Esophagus mucosa (tissue), 1 donor: ENCODE data around the gene LHFPL6. TPM values are rescaled to one million over a fixed set of nuclear protein-coding genes. Genes with fewer than 3 reads are reported as not detected.
A peak's percentile ranks its signal among the peaks of the same experiment; 100 is the strongest.

Experiments
- ATAC-seq: fragments of 200-7000 bp; cut with Tn5 transposase; one replicate; pipeline ENCODE4 v1.9.1; 2020
- total RNA-seq: library from RNA; stranded (reverse); gene quantifications from one replicate; pipeline ENCODE4 v1.2.4, GENCODE V29; 2023
- donor health status: DM: yes; HTN: yes; CAD: no.

The LHFPL6 gene
- total RNA-seq, 1 donor from 2014 or later, result 3.3 TPM

- no peak for ATAC-seq
These were observed 50.7 kb downstream of the LHFPL6 start for GRCh38 chr13:39552246-39552645.

GRCh38 chr13:39550931-39551330 lies 52.1 kb downstream of the LHFPL6 start:
- no peak for ATAC-seq

- ATAC-seq, result no peak
These were observed 55.9 kb downstream of the LHFPL6 start for GRCh38 chr13:39547108-39547507.

- ATAC-seq, result no peak
These were observed 60.6 kb downstream of the LHFPL6 start for GRCh38 chr13:39542361-39542760.

- ATAC-seq, result no peak
These were observed 61.9 kb downstream of the LHFPL6 start for GRCh38 chr13:39540929-39541605.

GRCh38 chr13:39538816-39539790 lies 63.9 kb downstream of the LHFPL6 start:
- ATAC-seq, result no peak

GRCh38 chr13:39536906-39537305 lies 66.1 kb downstream of the LHFPL6 start:
- ATAC-seq, result peak; percentile 79

GRCh38 chr13:39536274-39536673 lies 66.7 kb downstream of the LHFPL6 start:
- no peak for ATAC-seq

GRCh38 chr13:39533651-39534150 lies 69.3 kb downstream of the LHFPL6 start:
- ATAC-seq, result no peak

GRCh38 chr13:39531646-39532045 lies 71.3 kb downstream of the LHFPL6 start:
- no peak for ATAC-seq

GRCh38 chr13:39530916-39531315 lies 72.1 kb downstream of the LHFPL6 start:
- ATAC-seq, result no peak

- no peak for ATAC-seq
These were observed 74.4 kb downstream of the LHFPL6 start for GRCh38 chr13:39528661-39528980.

- peak; percentile 28 for ATAC-seq
These were observed 74.9 kb downstream of the LHFPL6 start for GRCh38 chr13:39527961-39528660.

GRCh38 chr13:39527301-39527700 lies 75.7 kb downstream of the LHFPL6 start:
- no peak for ATAC-seq

- no peak for ATAC-seq
These were observed 76.5 kb downstream of the LHFPL6 start for GRCh38 chr13:39526499-39526898.

- ATAC-seq, result no peak
These were observed 77.5 kb downstream of the LHFPL6 start for GRCh38 chr13:39525506-39525905.

- ATAC-seq, result no peak
These were observed 78.2 kb downstream of the LHFPL6 start for GRCh38 chr13:39524795-39525194.

GRCh38 chr13:39522329-39522728 lies 80.7 kb downstream of the LHFPL6 start:
- no peak for ATAC-seq

- ATAC-seq, result no peak
These were observed 81.3 kb downstream of the LHFPL6 start for GRCh38 chr13:39521701-39522100.

GRCh38 chr13:39516096-39516495 lies 86.9 kb downstream of the LHFPL6 start:
- ATAC-seq, result no peak

GRCh38 chr13:39515224-39515714 lies 87.7 kb downstream of the LHFPL6 start:
- ATAC-seq, result no peak

GRCh38 chr13:39512687-39513086 lies 90.3 kb downstream of the LHFPL6 start:
- no peak for ATAC-seq

GRCh38 chr13:39510316-39510695 lies 92.7 kb downstream of the LHFPL6 start:
- no peak for ATAC-seq
